Skin epidermis (tissue), 12 donors: ENCODE results near the gene CNPY1.
"Not testable (repeated sequence)": the region's sequence is repeated elsewhere in the genome, so short reads cannot be mapped to it uniquely, and the experiment has no call there.

Experiments
- H3K27ac ChIP-seq, 21 experiments: fragments of 200-600 bp; sonication (generic) in 11 of 21; one replicate each; pipeline ENCODE4 v1.5.0; 2020; ENCODE audit warnings: mild to moderate bottlenecking in 3 of 21, inconsistent platforms in 2 of 21, moderate library complexity in 2 of 21
- H3K4me3 ChIP-seq, 7 experiments: fragments of 200-600 bp; sonication (generic) in 2 of 7; one replicate each; pipeline ENCODE4 v1.5.0; 2020; ENCODE audit warnings: inconsistent platforms in 2 of 7, mild to moderate bottlenecking in 2 of 7, moderate library complexity in 1 of 7

The CNPY1 gene

DNA sequence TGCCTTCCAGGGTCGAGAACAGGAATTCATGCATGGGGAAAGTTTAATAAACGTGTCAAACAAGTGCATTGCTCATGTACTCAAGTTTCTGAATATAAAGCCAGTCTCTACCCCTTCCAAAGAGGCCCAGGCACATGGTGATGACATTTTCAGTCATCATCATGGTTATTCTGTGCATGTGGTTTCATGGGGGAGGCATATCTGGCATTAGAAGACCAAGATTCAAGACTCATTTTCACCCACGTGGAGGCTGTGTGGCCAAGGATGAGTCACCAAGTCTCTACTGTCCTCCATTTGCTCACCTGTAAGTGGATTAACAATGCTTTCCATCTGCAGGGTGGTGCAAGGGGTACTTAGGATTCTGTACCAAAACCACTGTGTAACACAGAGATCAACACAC lies 34.0 kb upstream of the CNPY1 start:
- H3K27ac ChIP-seq, result no peak overlapping the region
- H3K4me3 ChIP-seq, result no peak overlapping the region

DNA sequence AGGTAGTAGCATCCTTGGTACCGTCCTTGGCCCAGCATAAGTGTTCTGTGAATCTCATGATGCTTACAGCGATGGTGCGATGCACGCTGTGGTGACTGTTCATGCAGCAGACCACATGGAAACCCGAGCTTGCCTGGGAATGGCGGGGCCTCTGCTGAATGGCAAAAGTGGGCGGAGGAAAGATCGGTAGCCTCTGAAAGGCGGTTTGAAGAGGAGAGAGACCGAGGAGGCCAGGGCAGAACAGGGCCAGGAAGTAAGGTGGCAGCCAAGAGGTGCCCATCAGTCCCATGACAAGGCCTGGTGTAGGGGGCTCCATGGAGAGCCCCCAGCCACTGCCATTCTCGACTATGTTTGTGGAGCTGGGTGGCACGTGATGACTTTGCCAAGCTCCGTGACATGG lies 33.2 kb upstream of the CNPY1 start:
- Histone ChIP-seq H3K4me3 (no peak overlapping the region), H3K27ac (no peak overlapping the region)

DNA sequence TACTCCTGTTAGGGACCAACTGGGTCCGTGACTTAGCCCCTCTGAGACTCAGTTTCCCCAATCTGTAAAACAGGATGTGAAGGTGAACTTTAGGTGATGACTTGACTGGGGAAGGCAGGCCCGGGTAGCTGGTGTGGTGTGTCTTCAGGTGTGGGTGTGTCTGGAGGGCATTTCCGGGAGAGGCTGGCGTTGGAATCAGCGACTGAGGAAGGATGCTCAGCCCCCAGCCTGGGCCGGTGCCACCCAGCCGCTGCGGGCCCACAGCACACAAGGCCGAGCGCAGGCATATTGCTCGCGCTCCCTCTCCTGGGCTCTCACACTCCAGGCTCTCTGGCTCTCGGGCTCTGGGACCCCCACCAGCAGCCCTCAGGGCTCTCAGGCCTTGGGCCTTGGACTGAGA lies 31.7 kb upstream of the CNPY1 start:
- Histone ChIP-seq H3K27ac (no peak overlapping the region), H3K4me3 (no peak overlapping the region)

DNA sequence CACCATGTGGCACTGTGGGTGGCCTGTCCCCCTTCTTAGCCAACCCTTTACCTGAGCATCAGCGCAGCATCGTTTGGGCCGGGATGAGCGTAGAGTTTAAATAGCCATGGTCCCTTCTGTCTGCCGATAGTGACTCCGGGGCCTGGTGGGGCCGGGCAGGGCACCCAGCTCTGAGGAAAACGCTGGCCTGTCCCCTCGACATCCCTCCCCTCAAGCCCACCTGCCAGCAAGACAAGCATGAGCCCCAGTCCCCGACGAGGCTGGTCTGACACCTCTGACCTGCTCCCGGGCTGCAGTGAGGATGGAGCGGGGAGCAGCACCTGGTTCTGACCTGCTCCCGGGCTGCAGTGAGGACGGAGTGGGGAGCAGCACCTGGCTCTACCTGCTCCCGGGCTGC lies 31.1 kb upstream of the CNPY1 start:
- H3K27ac ChIP-seq, result no peak overlapping the region
- no peak overlapping the region for H3K4me3 ChIP-seq

DNA sequence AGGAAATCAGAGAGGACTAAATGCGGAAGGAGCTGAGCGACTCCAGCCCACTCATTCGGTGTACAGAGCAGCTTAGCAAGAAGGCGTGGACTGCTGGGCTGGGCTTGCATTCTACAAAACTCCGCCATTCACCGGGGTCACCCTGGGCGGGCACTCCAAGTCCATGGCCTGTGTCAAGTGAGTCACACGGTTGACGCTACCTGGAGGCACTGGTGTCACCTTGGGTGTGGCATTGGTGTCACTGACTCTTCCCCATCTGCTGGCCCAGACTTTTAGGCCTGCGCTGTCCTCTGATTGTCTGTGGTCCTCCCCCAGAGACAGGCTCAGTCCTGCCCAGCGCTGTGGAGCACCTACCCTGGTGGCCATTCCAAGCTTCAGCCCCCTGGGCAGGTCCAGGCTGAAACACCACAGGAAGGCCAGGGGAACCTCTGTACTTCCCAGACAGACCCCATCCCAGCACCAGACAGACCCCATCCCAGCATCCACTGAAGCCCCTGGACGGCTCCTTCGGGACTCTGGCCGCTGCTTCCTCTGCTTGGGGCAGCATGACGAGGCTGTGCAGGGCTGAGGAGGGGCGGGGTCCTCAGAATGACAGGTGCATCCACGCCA lies 30.6 kb upstream of the CNPY1 start:
- H3K4me3 ChIP-seq, result no peak overlapping the region

DNA sequence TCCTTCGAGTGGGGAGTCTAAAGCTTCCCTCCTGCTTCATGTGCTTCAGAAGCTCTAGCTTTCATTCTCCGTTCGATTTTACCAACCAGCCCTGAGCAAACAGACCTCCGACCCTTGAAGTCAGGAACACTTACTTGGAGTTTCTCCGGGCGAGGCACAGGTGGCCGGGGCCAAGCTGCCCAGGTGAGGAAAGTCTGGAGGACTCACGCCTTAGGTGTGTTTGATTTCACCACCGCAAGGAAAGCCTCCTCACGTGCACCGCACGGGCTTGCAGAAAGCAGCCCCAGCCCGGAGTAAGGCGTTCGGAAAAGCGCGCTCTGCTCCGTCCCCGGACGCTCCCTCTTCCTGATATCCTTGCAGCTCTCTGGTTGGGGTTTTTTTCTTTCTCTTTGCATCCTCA lies 30.1 kb upstream of the CNPY1 start:
- no peak overlapping the region for H3K27ac ChIP-seq
- H3K4me3 ChIP-seq, result no peak overlapping the region

More for the DNA sequence above, 30.6 kb upstream of the CNPY1 start:
- no peak overlapping the region for H3K27ac ChIP-seq

DNA sequence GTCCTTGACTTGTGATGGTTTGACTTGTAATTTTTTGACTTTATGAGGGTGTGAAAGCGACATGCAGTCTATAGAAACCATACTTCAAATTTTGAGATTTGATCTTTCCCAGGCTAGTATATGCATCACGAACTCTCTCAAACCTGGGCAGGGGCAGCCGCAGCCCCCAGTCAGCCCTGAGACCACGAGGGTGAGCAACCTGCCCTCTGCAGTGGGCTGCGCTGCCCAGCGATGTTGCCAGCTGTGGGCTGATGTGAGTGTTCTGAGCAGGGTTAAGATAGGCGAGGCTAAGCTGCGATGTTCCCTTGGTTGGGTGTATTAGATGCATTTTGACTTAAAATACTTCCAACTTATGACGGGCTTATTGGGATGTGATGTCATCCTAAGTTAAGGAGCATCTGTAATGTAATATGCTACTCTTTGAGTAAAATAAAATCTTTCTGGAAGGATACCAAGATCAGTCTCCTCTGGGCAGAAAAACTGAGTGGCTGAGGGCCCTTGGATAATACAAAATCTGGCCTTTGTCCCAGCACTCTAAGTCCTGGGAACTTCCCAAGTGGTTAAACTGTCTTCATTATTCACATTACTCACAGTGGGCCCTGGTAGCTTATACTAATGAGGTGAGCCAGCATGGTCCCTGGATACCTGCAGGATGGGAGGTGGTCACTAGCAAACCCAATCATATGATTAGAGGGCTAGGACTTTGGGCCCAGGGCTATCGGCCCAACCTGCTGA lies 28.4 kb upstream of the CNPY1 start:
- Histone ChIP-seq H3K4me3 (no peak overlapping the region), H3K27ac (no peak overlapping the region)

DNA sequence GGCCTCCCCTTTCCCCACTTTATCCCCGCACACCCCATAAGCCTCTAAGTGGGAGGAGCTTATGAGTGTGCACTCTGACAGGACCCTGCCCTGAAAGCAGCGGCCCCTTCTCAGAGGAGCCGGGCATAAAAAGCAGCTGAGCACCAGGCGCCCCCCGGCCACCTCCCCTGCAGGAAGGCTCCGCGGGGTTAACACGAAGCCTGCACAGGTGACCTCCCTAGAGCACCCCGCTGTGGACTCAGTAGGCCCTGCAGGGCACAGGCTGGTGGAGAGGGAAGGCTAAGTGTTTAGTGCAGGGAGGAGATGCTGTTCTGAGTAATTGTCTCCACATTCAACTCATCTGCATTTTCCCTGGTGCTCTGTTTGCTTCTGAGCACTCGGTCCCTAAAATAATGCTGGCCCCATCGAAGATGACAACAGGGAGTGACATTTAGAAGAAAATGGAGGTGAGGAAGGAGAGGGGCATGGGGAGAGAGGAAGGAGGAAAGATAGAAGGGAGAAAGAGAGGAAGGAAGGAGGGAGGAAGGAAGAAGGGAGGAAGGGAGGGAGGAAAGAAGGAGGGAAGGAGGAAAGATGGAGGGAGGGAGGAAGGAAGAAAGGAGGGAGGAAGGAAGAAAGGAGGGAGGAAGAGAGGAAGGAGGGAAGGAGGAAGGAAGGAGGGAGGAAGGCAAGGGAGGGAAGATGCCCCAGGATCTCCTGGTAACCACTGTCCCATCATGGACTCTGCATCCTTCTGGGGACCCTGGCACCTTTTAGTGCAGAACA lies 25.4 kb upstream of the CNPY1 start:
- Histone ChIP-seq H3K27ac (no peak overlapping the region), H3K4me3 (no peak overlapping the region)

DNA sequence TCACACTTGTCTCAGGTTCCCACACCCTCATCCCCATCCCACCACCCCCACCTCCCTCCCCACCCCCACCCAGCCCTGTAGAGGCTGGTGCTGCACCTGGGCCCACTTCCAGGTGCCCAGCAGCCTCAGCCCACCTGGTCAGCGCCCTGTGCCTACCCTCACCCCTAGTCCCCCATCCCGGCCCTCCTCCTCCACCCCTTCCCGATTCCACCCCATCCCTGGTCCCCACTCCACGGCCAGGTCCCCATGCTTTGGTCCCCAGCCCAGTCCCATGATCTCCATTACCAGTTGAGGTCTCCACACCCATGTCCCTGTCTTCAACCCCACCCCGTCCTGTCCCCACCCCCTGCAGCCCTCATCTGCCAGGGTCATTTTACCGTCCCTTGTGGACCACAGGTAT lies 24.6 kb upstream of the CNPY1 start:
- Histone ChIP-seq H3K4me3 (no peak overlapping the region), H3K27ac (no peak overlapping the region)

DNA sequence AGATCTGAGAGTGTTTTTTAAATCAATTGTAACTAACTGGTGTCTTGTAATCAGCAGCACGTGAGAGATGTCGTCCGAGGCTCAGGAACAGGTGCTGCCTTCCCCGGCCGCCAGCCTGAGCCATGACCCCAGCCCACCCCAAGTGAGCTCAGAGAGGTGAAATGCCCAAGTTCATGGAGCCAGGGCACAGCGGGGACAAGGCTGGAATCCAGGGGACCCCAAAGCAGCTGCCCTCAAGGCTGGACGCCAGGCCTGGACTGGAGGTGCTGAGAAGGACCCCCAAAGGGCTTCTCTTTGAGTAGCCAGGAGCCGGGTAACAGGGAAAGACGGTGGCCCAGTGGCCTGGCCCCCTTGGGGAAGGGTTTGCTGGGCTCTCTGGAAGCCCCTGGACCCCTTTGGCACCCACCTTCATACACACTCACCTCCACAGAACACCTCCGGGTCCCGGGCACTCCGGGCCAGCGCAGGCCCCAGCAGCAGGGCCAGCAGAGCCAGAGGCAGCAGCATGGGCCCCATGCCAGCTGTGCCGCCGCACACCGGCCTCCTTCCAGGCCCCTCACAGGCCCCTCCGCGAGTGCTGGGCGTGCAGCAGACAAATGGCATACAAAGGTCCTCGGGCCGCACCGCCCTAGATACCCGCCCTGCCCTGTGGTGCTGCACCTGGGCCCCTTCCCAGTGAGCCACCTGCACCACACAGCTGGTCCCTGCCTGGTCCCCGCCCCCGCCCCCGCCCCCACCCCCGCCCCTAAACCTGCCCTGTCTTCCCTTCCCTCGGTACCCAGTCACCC lies 24.0 kb upstream of the CNPY1 start:
- Histone ChIP-seq H3K27ac (no peak overlapping the region), H3K4me3 (no peak overlapping the region)

DNA sequence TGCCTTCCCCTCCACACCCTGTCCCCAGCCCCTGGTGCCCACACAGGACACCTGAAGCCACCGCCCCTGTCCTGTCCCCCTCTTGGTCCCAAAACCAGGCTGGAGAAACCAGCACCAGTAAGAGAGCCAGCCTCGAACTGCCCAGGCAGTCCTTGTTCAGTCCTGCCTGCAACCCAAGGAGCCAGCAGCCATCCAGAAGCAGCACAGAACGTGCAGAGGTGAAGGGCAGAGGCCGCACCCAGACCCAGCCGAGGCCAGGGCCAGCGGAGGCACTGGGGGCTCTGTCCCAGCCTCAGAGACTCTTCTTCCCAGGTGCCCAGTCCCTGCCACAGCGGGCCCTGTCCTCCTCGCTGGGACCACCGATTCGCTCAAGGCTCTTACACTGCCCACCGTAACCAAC lies 23.3 kb upstream of the CNPY1 start:
- Histone ChIP-seq H3K27ac (no peak overlapping the region), H3K4me3 (no peak overlapping the region)

DNA sequence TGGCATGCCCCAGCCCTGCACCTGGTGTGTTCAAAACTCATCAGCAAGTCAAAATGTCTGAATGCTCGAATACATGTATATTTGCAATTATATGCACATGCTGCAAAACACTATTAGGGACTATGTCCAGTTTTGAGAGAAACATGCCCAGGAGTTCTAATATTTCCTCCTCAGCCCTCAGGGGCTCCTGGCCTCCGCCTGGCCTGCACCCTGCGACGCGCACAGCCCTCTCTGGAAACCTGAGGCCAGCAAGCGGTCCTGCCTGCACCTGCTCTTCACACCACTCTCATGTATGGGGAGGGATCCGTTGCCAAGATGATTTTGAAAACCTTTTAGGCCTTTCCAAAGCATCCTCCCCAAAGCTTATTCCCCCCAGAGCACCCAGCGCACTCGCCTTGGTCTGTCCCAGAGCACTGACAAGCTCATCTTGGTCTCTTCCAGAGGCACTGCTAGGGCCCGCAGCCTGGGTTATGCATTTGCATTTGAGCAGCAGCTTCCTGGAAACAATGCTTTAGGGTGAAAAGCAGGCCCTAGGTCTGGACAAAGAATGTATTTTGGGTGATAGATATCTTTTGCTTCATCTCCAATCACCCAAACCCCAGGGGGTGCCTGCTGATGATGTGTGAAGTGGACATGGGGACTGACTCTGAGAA lies 22.6 kb upstream of the CNPY1 start:
- H3K27ac ChIP-seq, result no peak overlapping the region
- H3K4me3 ChIP-seq, result no peak overlapping the region

DNA sequence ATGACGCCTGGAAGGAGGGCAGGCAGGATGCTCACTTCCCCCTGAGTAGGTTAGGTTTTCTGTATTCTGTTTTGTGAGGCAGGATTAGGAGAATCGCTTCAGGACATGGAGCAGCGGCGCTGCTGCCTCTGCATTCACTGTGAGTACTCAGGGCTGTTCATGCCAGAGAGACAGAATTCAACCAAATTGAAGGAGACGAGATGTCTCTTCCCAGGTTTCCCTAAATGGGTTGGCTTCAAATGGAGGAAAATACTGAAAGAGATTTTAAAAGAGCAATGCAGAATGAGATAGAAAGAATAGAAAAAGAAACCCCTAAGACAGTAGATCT lies 21.9 kb upstream of the CNPY1 start:
- H3K27ac ChIP-seq, result no peak overlapping the region
- H3K4me3 ChIP-seq, result no peak overlapping the region

DNA sequence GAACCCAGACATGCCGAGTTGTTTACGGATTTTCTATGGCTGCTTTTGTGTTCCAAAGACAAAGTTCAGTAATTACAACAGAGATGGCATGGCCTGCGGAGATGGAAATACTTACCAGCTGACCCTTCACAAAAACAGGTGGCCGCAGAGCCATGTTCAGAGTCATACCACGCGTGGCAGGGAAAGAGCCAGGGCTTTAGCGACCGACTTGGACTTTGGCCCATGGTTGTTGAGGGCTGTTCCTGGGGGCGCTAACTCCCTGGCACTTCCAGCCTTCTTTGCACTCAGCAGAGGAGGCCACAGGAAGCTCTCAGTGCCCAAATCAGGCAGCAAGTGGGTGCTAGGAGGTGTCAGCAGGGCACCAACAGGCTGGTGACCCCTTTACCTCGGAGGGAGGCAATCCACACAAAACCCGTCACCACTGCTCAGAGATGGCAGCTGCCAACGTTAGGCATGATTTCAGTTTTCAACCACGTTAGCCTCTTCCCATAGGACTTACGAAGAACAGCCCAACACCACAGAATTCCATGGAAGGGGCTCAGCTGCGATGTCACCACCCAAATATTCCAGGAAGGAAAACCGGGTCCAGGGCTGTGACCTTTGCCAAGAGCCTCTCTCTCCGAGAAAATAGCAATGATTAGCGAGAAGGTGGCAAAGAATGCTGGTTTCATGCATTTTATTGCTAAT lies 21.4 kb upstream of the CNPY1 start:
- H3K27ac ChIP-seq, result no peak overlapping the region

DNA sequence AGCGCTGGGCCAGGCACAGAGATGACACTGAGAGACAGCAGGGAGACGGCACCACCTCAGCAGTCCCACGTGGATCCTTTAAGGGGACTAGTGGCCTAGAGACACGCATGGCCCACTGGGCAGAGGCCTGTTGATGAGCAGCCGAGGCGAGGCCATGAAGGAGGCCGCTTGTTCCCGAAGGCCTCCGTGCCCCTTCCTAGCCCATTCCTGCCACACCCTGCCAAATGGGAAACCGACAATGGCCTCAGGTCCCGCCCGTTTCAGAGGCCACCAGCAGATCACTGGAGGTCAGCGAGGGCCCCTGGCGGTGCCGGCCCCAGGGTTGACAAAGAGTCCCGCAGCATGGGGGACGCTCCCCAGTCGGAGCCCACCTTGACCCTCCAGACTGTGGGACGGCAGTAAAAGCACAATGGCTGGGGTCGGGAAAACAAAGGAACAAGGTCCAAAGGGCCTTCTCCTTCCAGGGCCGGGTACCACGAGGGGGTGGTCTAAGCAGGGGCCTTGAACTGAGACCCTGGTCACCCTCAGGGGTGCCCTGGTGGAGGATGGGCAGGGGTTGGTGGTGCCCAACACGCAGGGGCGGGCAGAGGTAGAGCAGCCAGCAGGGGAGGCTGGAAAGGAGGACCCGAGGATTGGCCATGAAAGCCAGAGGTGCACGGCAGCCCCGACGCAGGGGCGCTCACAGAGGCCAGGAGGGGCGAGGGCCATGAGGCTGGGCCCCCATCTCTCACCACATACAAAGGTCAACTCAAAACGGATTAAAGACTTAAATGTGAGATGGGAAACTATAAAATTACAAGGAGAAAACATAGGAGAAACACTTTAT lies 19.9 kb upstream of the CNPY1 start:
- H3K4me3 ChIP-seq, result no peak overlapping the region
- H3K27ac ChIP-seq, result no peak overlapping the region

More for the DNA sequence above, 21.4 kb upstream of the CNPY1 start:
- no peak overlapping the region for H3K4me3 ChIP-seq

DNA sequence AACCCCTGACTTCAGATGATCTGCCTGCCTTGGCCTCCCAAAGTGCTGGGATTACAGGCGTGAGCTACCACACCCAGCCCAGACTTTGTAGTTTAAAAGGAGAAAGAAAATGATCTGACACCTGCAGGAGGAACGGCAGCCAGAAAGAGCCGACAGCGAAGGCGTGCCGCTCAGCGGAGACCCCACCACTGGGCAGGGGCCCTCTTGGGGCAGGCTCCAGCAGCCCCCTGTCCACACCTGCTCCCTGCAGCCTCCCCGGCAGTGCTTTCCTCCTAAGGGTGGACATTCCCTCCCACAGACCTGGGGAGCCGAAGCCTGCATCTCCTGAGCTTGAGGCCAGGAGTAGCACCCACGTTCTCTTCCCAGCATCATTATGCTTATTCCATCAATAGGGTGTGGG lies 19.2 kb upstream of the CNPY1 start:
- Histone ChIP-seq H3K4me3 (no peak overlapping the region), H3K27ac (no peak overlapping the region)

DNA sequence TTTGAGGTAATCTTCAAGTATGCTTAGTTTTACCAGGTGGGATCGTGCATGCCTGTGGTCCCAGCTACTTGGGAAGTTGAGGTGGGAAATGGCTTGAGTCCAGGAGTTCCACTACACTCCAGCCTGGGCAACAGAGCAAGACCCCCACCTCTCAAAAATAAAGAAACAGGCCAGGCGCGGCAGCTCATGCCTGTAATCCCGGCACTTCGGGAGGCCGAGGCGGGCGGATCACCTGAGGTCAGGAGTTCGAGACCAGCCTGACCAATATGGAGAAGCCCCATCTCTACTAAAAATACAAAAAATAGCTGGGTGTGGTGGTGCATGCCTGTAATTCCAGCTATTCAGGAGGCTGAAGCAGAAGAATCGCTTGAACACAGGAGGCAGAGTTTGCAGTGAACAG lies 16.6 kb upstream of the CNPY1 start:
- H3K27ac ChIP-seq, H3K4me3 ChIP-seq: not testable (repeated sequence)

DNA sequence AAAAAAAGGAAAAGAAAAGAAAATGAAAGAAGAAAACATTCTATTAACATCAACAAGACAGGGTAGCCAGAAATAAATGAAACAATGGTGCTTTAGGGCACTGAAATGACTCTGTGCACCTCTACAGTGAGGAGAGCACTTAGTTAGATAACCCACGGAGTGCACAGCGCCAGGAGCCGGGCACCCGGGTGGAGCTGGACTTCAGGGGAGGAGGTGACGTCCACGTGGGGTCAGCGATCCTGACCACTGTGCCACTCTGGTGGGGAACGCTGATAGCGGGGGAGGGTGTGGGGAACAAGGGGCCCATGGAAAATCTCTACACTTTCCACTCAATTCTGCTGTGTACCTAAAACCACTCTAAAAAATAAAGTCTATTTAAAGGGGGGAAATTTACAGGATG lies 15.7 kb upstream of the CNPY1 start:
- H3K4me3 ChIP-seq, result no peak overlapping the region
- no peak overlapping the region for H3K27ac ChIP-seq
